CD4-positive, alpha-beta T cell treated with Interleukin-10 for 1 hour (primary cell): Measurements from ENCODE around the gene IL27RA.
A peak's percentile ranks its signal among the peaks of the same experiment; 100 is the strongest.
"Not testable (repeated sequence)": the region's sequence is repeated elsewhere in the genome, so short reads cannot be mapped to it uniquely, and the experiment has no call there.

ENCODE experiments used
- DNase-seq: peaks from one replicate; pipeline ENCODE4 v3.0.0-alpha.2; 2020

Gene IL27RA

DNA sequence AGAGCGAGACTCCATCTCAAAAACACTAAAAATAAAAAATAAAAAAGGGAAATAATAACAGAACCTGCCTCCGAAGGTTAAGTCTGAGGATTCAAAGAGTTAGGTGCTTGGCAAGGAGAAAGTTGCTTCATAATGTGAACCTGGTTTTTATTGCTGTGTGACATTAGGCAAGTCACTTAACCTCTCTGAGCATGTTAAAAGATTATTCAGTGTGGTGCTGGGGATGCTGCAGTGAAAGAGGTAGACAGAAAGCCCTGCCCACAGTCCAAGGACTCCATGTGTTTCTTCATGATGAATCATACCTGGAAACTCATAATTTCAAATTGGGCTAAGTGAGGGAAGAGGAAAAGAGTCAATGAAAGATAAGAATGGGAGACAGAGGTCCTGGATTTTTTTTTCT is 2.4 kb downstream of the IL27RA start:
- DNase-seq = no peak

DNA sequence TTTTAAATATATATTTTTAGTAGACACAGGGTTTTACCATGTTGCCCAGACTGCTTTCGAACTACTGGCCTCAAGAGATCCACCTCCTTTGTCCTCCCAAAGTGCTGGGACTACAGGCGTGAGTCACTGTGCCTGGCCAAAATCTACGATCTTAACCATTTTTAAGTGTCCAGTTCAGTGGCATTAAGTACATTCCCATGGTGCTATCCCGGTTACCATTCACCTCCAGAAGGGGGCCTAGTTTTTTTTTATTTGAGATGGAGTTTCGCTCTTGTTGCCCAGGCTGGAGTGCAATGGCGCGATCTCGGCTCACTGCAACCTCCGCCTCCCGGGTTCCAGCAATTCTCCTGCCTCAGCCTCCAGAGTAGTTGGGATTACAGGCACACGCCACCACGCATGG is 3.6 kb downstream of the IL27RA start:
- DNase-seq = not testable (repeated sequence)

DNA sequence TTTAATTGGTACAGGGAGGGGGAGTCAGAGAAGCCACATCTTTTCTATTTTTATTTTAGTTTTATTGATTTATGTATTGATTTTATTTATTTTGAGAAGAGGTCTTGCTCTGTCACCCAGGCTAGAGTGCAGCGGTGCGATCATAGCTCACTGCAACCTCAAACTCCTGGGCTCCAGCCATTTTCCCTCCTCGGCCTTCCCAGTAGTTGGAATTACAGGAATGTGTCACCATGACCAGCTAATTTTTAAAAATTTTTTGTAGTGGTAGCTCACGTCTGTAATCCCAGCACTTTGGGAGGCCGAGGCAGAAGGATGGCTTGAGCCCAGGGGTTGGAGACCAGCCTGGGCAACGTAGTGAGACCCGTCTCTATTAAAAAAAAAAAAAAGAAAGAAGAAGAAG is 4.1 kb downstream of the IL27RA start:
- no peak for DNase-seq

DNA sequence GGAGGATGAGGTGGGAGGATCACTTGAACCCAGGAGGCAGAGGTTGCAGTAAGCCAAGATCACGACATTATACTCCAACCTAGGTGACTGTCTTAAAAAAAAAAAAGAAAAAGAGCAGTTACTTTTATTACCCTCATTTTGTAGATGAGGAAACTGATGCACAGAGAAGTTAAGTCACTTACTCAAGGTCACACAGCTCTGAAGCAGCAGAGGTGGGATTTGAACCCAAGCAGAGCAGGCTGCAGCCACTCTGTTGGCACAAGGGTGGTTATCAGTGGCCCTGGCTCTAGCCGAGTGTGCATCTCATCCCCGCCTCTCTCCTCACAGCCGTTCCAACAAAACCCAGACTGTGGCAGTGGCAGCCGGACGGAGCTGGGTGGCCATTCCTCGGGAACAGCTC is 7.6 kb downstream of the IL27RA start:
- no peak for DNase-seq

DNA sequence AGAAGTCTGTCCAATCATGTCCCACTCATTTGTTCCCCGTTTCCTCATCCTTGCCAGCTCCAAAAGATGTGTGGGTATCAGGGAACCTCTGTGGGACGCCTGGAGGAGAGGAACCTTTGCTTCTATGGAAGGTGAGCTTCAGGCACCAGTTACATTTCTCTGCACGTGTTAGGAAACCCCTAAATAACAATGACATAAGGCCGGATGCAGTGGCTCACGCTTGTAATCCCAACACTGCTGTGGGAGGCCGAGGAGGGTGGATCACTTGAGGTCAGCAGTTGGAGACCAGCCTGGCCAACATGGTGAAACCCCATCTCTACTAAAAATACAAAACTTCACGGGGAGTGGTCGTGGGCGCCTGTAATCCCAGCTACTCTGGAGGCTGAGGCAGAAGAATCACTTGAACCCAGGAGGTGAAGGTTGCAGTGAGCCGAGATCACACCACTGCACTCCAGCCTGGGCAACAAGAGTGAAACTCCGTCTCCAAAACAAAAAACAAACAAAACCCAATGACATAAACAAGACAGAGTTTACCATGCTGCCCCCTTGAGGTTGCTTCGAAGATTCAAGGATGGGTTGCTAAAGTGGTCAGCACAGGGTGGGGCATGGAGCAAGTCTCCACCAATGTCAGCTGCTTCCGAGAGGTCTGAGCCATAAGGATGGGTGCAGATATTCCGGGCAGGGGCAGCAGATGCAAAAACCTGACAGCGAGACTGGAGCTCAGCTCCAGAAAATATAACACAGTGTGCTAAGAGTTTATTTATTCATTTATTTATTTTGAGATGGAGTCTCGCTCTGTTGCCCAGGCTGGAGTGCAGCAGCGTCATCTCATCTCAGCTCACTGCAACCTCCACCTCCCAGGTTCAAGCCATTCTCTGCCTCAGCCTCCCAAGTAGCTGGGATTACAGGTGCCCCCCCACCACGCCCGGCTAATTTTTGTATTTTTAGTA is 11.4 kb downstream of the IL27RA start:
- peak; percentile 78 for DNase-seq

DNA sequence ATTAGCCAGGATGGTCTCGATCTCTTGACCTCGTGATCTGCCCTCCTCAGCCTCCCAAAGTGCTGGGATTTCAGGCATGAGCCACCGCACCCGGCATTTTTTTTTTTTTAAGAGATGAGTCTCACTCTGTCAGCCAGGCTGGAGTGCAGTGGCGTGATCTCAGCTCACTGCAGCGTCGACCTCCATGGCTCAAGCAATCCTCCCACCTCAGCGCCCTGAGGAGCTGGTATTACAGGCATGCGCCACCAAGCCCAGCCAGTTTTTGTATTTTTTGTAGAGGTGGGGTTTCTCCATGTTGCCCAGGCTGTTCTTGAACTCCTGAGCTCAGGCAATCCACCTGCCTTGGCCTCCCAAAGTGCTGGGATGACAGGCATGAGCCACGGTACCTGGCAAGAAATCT is 16.3 kb downstream of the IL27RA start:
- DNase-seq = not testable (repeated sequence)

DNA sequence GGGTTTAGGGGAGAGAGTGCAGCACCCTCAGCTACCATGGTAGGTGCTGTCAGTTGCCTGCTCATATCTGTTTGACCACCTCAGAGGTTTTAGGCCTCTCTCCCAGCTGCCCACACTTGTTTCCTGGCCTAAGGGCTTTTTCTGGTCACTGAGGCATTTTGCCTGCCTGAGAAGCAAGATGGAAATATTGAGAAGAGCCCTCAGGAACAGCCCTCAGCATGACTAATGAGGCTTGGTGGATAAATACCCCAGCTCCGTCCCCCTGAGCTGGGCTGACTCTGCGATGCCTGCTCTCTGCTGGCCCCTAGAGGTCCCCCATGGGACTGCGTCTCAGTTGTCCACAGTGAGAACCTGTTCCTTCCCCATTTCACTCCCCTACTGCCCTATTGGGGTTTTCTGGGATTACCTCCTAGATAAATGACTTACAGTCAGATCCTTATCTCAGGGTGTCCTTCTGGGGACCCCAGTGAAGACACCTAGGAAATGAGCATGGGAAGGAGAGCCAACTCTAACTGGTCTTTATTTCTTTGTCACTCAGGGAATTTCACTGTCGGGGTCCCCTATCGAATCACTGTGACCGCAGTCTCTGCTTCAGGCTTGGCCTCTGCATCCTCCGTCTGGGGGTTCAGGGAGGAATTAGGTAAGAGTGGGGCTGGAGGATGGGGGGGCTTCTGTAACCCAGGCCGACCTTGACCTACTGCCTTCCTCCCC is 17.0 kb downstream of the IL27RA start:
- peak; percentile 81 for DNase-seq

DNA sequence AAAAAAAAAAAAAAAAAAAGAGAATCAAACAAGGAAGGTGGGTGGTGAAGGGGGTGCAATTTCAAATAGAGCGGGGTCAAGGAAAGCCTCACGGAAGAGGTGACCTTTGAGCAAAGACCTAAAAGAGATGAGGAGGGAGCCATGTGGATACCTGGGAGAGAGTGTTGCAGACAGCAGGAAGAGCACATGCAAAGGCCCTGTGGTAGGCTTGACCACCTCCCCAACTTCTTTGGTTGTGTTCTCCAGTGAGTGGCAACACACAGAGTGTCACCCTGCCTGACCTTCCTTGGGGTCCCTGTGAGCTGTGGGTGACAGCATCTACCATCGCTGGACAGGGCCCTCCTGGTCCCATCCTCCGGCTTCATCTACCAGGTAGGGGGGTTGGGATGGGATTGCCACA is 18.9 kb downstream of the IL27RA start:
- no peak for DNase-seq

DNA sequence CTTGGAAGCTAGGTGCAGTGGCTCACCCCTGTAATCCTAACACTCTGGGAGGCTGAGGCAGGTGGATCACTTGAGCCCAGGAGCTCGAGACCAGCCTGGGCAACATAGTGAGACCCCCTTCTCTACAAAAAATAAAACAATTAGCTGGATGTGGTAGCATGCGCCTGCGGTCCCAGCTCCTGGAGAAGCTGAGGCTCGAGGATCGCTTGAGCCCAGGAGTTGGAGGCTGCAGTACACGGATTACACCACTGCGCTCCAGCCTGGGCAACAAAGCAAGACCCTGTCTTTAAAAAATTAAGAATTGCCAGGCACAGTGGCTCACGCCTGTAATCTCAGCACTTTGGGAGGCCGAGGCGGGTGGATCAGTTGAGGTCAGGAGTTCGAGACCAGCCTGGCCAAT is 19.4 kb downstream of the IL27RA start:
- not testable (repeated sequence) for DNase-seq

DNA sequence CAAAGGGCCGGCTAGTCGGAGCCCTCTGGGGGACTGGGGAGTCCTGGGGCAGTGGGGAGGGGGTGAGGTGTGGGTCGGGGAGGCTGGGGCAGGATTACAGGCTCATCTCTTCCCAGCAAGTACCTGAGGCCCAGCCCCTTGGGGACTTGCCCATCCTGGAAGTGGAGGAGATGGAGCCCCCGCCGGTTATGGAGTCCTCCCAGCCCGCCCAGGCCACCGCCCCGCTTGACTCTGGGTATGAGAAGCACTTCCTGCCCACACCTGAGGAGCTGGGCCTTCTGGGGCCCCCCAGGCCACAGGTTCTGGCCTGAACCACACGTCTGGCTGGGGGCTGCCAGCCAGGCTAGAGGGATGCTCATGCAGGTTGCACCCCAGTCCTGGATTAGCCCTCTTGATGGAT is 20.4 kb downstream of the IL27RA start:
- no peak for DNase-seq

DNA sequence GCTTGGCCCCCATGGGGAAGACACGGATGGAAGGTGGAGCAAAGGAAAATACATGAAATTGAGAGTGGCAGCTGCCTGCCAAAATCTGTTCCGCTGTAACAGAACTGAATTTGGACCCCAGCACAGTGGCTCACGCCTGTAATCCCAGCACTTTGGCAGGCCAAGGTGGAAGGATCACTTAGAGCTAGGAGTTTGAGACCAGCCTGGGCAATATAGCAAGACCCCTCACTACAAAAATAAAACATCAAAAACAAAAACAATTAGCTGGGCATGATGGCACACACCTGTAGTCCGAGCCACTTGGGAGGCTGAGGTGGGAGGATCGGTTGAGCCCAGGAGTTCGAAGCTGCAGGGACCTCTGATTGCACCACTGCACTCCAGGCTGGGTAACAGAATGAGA is 20.9 kb downstream of the IL27RA start:
- DNase-seq = no peak

DNA sequence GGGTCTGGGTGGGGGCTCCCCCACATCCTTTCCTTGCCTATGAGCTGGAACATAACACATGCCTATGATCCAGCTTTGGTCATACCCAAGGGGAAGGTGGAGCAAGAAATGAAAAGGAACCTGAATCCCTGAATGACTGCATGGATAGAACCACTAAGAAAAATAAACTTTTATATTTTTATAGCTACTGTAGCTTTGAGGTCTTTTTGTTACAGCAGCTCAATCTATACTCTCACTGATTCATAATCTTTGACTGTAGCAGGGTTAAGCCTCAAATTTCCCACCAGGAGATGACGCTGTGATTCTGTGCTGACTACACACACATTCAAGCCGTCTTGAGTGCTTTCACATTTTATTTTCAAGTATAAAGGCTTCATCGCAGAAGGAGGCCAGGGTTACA is 21.5 kb downstream of the IL27RA start:
- DNase-seq = no peak

DNA sequence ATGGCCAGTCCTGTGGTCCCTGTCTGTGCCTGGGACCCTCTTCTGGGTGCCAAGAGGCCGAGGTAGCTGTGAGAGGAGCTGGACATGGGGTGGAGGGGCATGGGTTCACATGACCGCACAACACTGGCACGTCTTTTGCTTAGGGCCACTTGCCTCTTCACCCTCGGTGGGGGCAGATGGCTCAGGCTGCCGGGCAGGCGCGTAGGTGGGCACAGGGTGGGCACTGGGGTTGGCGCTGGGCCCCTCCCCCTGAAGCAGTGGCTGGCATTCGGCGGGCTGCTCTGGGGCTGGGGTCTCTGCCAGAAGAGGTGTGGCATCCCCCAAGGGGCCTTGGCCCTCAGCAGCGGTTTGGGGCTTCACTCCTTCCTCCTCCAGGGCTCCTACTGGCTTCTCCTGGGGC is 21.9 kb downstream of the IL27RA start:
- DNase-seq = no peak

DNA sequence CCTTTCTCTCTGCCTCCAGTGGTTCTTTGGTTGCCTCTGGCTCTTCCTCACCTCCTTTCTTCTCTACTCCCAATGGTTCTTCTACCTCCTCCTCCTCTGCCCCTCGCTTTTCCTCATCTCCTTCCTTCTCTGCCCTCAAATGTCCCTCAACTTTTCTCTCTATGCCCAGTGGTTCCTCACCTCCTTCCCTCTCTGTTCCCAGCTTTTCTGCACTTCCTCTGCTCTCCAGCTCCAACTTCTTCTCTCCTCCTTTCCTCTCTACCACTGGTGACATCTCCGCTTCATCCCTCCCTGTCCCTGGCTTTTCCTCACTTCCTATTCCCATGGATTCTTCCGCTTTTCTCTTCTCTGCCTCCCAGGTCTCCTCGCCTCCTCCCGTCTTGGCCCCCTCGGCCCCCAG is 22.5 kb downstream of the IL27RA start:
- no peak for DNase-seq

DNA sequence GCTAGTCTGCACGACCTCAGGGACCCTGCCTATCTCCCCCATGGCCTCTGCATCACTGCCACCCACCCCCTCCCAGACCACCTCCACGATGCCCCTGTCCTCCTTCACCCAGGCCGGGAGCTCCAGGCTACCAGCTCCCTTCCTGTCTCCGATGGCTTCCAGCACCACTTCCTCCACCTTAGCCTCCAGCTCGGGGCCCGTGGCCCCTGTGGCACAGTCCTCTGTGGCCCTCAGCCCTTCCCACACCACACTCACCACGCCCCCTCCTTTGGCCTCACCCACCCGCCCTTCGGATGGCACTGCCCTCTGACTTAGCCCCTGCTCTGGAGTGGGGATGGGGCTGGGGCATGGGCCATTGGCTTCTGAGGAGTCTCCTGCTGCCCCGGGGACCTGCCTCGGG is 23.2 kb downstream of the IL27RA start:
- DNase-seq = no peak

DNA sequence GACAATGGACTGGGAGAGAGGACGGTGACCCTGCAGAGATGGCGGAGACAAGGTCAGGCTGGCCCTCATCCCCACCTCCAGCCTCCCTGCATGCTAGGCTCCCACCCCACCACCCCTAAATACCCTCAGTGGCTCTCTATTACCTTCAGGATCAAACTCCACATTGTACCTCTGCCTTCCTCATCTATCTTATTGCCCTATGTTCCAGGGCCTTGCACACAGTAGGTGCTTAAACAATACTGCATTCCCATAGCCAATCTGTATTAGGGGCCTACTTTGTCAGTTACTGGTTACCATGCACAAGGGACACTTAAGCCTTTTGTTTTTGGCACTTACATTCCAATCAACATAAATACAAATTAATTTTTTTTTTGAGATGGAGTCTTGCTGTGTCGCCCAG is 23.8 kb downstream of the IL27RA start:
- no peak for DNase-seq

DNA sequence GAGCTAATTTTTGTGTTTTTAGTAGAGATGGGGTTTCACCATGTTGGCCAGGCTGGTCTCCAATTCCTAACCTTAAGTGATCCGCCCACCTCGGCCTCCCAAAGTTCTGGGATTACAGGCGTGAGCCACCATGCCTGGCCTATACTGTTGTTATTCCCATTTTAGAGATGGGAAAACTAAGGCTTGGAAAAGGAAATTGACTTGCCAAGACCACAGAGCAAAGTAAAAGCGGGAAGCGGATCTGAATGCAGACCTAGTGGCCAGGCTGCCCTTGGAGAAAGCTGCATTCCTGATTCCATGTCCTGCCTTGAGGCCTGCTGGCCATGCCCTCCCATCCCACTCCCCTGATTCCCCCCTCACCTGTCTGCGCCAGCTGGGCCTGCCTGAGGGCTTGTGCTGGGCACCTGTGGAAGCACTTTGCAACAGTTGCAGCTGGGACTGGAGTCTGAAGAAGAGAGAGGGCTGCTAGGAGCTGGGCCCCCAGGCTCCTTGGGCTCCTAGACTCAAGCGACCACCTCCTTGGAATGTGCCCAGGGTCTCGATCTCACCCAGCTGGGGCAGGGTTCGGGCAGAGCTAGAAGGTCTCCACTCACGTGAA is 24.6 kb downstream of the IL27RA start:
- no peak for DNase-seq

DNA sequence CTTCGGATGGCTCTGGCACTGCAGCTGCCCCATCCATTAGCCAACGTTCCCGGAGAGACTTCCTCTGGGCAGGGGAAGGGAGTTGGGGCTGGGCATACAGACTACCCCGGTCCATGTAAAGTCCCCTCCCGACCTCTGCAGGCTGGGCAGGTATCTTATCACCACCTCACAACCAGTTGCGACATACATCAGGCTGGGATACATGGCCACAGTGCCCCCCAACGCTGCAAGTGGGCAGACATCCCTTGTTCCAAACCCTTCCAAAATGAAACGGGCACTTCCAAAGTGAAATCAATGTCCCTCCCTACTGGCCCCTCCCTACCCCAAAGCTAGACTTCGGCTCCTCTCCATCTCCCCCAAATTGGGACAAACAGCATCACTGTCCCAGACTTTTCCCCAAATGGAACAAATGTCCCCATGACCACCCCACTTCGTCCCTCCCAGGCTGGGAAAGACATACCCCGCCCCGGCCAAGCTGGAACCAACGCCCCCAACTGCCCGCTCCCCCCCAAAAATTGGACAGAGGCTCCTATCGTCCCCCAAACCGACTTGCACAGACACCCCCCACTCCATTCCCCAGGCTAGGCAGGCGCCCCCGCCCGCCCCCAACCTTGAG is 25.3 kb downstream of the IL27RA start:
- no peak for DNase-seq

DNA sequence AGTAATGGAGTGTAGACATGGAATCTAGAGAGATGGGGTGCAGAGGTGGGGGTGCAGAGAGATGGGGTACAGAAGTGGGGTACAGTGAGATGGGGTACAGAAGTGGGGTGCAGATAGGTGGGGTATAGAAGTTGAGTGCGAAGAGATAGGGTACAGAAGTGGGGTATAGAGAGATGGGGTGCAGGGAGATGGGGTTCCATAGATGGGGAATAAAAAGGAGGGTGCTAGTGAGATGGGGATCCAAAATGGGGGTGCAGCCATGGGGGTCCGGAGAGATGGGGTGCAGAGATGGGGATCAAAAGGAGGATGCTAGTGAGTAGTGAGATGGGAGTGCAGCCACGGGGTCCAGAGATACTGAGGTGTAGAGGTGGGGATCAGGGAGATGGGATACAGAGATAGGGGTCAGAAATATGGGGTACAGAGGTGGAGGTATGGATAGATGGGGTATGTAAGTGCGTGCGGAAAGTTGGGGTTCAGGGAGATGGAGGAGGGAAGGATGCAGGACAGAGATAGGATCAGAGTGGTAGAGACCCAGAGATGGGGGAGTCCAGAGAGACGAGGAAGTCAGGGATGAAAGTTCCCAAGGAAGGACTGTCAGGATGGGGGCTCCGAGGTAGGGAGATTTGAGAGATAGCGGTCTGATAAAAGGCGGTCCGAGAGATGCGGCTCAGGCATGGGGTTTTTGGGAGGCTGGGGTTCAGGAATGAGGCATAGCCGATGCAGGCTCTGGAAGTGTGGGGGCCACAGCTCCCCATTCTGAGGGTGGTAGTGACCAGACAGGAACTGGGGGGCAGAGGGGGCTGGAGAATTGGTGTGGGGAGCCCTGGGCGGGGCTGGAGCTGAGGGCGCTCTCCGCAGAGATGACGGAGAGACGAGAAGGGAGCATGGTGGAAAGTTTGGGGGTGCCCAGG is 26.9 kb downstream of the IL27RA start:
- DNase-seq = no peak

DNA sequence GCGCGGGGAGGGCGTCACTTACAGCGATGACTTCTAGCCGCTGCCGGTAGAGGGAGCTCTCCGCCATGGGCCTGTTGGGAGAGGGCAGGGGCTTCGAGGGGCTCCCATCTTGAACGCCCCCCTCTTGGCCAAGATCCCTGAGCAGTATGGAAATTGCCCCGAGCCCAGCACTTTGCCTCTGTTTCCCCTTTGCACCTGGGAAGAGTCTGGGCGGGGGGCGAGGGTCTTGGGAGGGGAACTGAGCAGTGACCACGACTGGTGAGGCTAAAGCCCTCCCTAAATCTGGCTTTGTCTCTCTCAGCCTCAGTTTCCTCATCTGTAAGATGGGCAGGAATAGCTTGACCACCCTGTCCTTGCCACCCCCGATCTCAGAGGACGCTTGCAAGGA is 27.5 kb downstream of the IL27RA start:
- peak; percentile 56 for DNase-seq

DNA sequence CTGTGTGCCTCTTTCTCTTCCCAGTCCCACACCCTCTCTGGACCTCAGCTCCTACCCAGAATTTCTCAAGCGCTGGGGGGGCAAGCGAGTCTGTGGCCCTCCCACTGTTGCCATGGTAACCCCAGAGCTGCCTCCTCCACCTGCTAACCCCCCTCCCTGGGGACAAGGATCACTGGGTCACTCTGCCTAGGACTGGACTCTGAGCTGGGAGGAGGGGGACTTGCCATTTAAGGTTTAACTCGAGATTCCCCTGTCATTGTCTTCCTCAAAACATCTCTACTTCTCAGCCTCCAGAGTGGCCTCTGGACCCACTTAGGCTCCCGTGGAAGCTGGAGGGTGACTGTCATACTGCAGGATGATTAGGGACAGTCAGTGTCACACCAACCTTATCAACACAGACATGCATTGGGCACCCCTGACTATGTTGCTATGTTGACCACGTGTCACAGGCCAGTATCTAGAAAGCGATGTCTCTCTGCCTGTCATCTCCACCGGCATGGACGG is 28.1 kb downstream of the IL27RA start:
- DNase-seq = no peak

DNA sequence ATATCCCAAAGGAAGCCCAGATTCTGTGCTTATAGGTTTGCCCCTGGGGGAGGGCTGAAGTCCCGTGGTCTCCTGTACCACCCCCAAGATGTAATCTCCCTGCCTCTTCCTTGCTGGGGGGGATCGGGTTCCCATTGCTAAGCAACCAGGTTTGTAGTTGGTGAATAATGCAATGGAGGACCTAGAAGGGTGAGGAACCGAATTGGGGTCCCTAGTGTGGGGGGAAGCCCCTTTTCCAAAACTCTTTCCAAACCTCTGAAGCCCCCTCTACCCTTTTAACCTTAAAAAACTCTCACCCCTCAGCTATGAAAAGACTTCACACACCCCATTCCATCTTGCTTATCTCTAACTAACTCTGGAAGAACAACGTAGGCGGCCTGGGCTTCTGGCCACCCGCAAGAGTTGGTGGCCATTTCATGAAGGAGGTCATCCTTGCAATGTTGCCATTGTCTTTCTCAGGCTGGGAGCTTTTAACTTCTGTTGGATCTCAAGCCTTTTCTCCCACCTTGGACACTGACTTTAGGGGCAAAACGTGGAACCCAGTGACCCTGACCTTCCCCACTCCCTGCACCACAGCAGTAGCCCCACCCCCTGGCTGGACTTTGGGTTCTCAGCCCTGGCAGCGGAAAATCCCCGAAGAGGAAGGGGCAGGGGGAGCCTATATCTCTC is 29.7 kb downstream of the IL27RA start:
- DNase-seq = no peak
